NB4 (cell line): ENCODE results near the gene MRPL51.

Experiments
- DNase-seq: peaks from one replicate; pipeline ENCODE4 v3.0.0; 2010; ENCODE audit warnings: low read depth
- H3K4me3 ChIP-seq: one replicate; pipeline ENCODE4 v1.5.1; 2011; ENCODE audit warnings: mild to moderate bottlenecking, low read depth, low read length, moderate library complexity
- CTCF ChIP-seq: IDR thresholded peaks from one replicate; pipeline ENCODE4 v1.5.1; 2012; ENCODE audit warnings: low read depth, low read length
- MAX ChIP-seq: IDR thresholded peaks from 2 replicates; pipeline ENCODE4 v1.6.1; 2011; ENCODE audit warnings: low read depth, low read length
- MYC ChIP-seq: IDR thresholded peaks from 2 replicates; pipeline ENCODE4 v1.6.1; 2011; ENCODE audit warnings: low read depth, low read length
- POLR2A ChIP-seq: IDR thresholded peaks from 2 replicates; pipeline ENCODE4 v1.6.1; 2011; ENCODE audit warnings: mild to moderate bottlenecking; ENCODE audit not compliant: insufficient read length; ENCODE audit errors: extremely low read depth

MRPL51 gene

GRCh38 chr12:6451348-6452244 is 41.5 kb downstream of the MRPL51 start, which contains the start of gene TAPBPL:
Gene TAPBPL (plus strand): TSS chr12:6452042. CDS start chr12:6452249, 207 bp downstream.
- TF ChIP-seq POLR2A: peak; percentile 67
- peak; percentile 84 for TF ChIP-seq MAX
- TF ChIP-seq MYC: peak; percentile 66
- TF ChIP-seq CTCF: no peak
- DNase-seq: peak; percentile 79
- H3K4me3 ChIP-seq: peak within 1 kb of the TSS; percentile 83

- TF ChIP-seq MYC (no peak), POLR2A (no peak), CTCF (no peak), MAX (no peak)
- no peak for DNase-seq
- H3K4me3 ChIP-seq: peak overlapping the region; percentile 83
These were observed 42.2 kb downstream of the MRPL51 start for GRCh38 chr12:6450869-6451347.

GRCh38 chr12:6450091-6450868 is 42.8 kb downstream of the MRPL51 start:
- TF ChIP-seq MAX (no peak), POLR2A (no peak), CTCF (no peak), MYC (no peak)
- no peak overlapping the region for H3K4me3 ChIP-seq
- no peak for DNase-seq

- TF ChIP-seq POLR2A (no peak), MYC (no peak), CTCF (no peak), MAX (no peak)
- DNase-seq: no peak
- no peak within 1 kb of the TSS for H3K4me3 ChIP-seq
These were observed 48.1 kb downstream of the MRPL51 start, which contains the start of gene CD27 for GRCh38 chr12:6444704-6445688. Gene CD27 (plus strand): TSS chr12:6444955. CDS start chr12:6445096, 141 bp downstream.

GRCh38 chr12:6444031-6444430 is 49.0 kb downstream of the MRPL51 start:
- H3K4me3 ChIP-seq: no peak overlapping the region
- no peak for TF ChIP-seq POLR2A
- TF ChIP-seq MYC: no peak
- no peak for TF ChIP-seq MAX
- TF ChIP-seq CTCF: no peak
- no peak for DNase-seq
